Loucy (cell line): ENCODE results near the gene SKP2.

ENCODE experiments used
- CTCF ChIP-seq: fragments of 200-600 bp; sonication (generic); conservative IDR thresholded peaks from 2 replicates; pipeline ENCODE4 v1.5.1; 2014; ENCODE audit warnings: mild to moderate bottlenecking, antibody characterized with exemption, low read length
- EZH2phosphoT487 ChIP-seq: fragments of 200-600 bp; IDR thresholded peaks from 2 replicates; pipeline ENCODE4 v1.6.1; 2018; ENCODE audit warnings: antibody characterized with exemption, mild to moderate bottlenecking, moderate library complexity, borderline replicate concordance

GRCh38 chr5:36152324-36153297 lies 700 bp downstream of the SKP2 start:
- no peak for TF ChIP-seq CTCF
- TF ChIP-seq EZH2phosphoT487 = no peak
